ENCODE data around the gene WDR18. TPM values are rescaled to one million over a fixed set of nuclear protein-coding genes. Genes with fewer than 3 reads are reported as not detected.
A peak's percentile ranks its signal among the peaks of the same experiment; 100 is the strongest.

WDR18 gene
- total RNA-seq, 1 donor from 2014 or later, result 60.0 TPM

GRCh38 chr19:962683-963400, 21.3 kb upstream of the WDR18 start:
- Mint-ChIP-seq H3K27me3 (ENCODE audit: low read depth, unreplicated experiment) (no peaks in the 10 kb centered on the region), H3K27ac (ENCODE audit: unreplicated experiment) (peak overlapping the region; percentile 44), H3K4me3 (ENCODE audit: unreplicated experiment) (no peak overlapping the region), H3K36me3 (ENCODE audit: low read depth, unreplicated experiment) (peaks cover 24% of the 10 kb centered on the region), H3K4me1 (ENCODE audit: low read depth, unreplicated experiment) (peaks cover 11% of the 10 kb centered on the region), H3K9me3 (ENCODE audit: unreplicated experiment) (no peaks in the 10 kb centered on the region)
- H3K36me3 ChIP-seq (ENCODE audit: insufficient read depth, low read length), result peaks cover 12% of the 10 kb centered on the region
- no peaks in the 10 kb centered on the region for H3K9me3 ChIP-seq (ENCODE audit: insufficient read depth, low read depth, low read length)
- no peaks in the 10 kb centered on the region for H3K4me1 ChIP-seq (ENCODE audit: insufficient read depth, low read length)
- no peak overlapping the region for H3K27ac ChIP-seq (ENCODE audit: low read depth, low read length)
- FAIRE-seq (no peak), DNase-seq (ENCODE audit: low read depth) (no peak)
- no peak overlapping the region for H2AFZ ChIP-seq (ENCODE audit: low read depth, low read length)
- H3K4me3 ChIP-seq (ENCODE audit: insufficient read depth, low read depth, low read length), result no peak overlapping the region
- TF ChIP-seq EZH2 (IDR thresholded peaks at IDR 0.05; ENCODE audit: insufficient read depth, low read length), result no peak
- TF ChIP-seq, protein P1, sequence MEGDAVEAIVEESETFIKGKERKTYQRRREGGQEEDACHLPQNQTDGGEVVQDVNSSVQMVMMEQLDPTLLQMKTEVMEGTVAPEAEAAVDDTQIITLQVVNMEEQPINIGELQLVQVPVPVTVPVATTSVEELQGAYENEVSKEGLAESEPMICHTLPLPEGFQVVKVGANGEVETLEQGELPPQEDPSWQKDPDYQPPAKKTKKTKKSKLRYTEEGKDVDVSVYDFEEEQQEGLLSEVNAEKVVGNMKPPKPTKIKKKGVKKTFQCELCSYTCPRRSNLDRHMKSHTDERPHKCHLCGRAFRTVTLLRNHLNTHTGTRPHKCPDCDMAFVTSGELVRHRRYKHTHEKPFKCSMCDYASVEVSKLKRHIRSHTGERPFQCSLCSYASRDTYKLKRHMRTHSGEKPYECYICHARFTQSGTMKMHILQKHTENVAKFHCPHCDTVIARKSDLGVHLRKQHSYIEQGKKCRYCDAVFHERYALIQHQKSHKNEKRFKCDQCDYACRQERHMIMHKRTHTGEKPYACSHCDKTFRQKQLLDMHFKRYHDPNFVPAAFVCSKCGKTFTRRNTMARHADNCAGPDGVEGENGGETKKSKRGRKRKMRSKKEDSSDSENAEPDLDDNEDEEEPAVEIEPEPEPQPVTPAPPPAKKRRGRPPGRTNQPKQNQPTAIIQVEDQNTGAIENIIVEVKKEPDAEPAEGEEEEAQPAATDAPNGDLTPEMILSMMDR (IDR thresholded peaks at IDR 0.05; ENCODE audit: insufficient read depth, low read depth, low read length), result no peak
- H3K4me2 ChIP-seq (ENCODE audit: low read length), result no peak overlapping the region
- H3K79me2 ChIP-seq (ENCODE audit: insufficient read depth, low read length), result peaks cover 9% of the 10 kb centered on the region
- no peaks in the 10 kb centered on the region for H3K27me3 ChIP-seq (ENCODE audit: insufficient read depth, low read length)
- peaks cover 19% of the 10 kb centered on the region for H4K20me1 ChIP-seq (ENCODE audit: insufficient read depth, low read length)
- no peak overlapping the region for H3K9ac ChIP-seq (ENCODE audit: low read length)

DNA sequence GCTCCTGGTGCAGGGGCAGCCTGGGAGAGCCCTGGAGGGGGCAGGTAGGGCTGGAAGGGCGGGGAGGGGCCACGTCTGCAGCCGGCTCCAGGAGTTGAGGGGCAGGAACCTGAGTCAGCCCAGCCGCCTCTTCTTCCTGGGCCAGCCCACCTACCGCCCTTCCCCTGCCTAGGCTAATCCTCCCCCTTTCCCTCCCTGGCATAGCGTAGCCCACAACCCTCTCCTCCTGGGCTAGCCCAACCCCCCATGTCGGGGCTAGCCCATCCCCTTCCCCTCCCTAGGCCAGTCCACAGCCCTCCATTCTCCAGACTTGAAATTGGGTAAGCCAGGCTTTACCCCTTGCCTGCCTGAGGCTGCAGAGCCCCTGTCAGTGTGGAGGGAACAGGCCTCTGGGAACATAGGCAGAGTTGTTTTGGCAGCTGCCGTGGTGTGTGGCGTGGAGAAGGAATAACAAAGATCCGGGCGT, 20.6 kb upstream of the WDR18 start:
- no peak overlapping the region for H3K4me3 ChIP-seq (ENCODE audit: insufficient read depth, low read depth, low read length)
- no peaks in the 10 kb centered on the region for H3K9me3 ChIP-seq (ENCODE audit: insufficient read depth, low read depth, low read length)
- Mint-ChIP-seq H3K27me3 (ENCODE audit: low read depth, unreplicated experiment) (no peaks in the 10 kb centered on the region), H3K4me3 (ENCODE audit: unreplicated experiment) (no peak overlapping the region), H3K9me3 (ENCODE audit: unreplicated experiment) (no peaks in the 10 kb centered on the region), H3K27ac (ENCODE audit: unreplicated experiment) (peak overlapping the region; percentile 44), H3K4me1 (ENCODE audit: low read depth, unreplicated experiment) (peaks cover 11% of the 10 kb centered on the region), H3K36me3 (ENCODE audit: low read depth, unreplicated experiment) (peaks cover 27% of the 10 kb centered on the region)
- H4K20me1 ChIP-seq (ENCODE audit: insufficient read depth, low read length), result peaks cover 19% of the 10 kb centered on the region
- no peaks in the 10 kb centered on the region for H3K4me1 ChIP-seq (ENCODE audit: insufficient read depth, low read length)
- H2AFZ ChIP-seq (ENCODE audit: low read depth, low read length), result no peak overlapping the region
- peaks cover 9% of the 10 kb centered on the region for H3K79me2 ChIP-seq (ENCODE audit: insufficient read depth, low read length)
- H3K27ac ChIP-seq (ENCODE audit: low read depth, low read length), result no peak overlapping the region
- FAIRE-seq (no peak), DNase-seq (ENCODE audit: low read depth) (no peak)
- no peak overlapping the region for H3K9ac ChIP-seq (ENCODE audit: low read length)
- TF ChIP-seq, protein P1 (IDR thresholded peaks at IDR 0.05; ENCODE audit: insufficient read depth, low read depth, low read length), result no peak
- no peak for TF ChIP-seq EZH2 (IDR thresholded peaks at IDR 0.05; ENCODE audit: insufficient read depth, low read length)
- H3K36me3 ChIP-seq (ENCODE audit: insufficient read depth, low read length), result peaks cover 13% of the 10 kb centered on the region
- H3K4me2 ChIP-seq (ENCODE audit: low read length), result no peak overlapping the region
- no peaks in the 10 kb centered on the region for H3K27me3 ChIP-seq (ENCODE audit: insufficient read depth, low read length)

DNA sequence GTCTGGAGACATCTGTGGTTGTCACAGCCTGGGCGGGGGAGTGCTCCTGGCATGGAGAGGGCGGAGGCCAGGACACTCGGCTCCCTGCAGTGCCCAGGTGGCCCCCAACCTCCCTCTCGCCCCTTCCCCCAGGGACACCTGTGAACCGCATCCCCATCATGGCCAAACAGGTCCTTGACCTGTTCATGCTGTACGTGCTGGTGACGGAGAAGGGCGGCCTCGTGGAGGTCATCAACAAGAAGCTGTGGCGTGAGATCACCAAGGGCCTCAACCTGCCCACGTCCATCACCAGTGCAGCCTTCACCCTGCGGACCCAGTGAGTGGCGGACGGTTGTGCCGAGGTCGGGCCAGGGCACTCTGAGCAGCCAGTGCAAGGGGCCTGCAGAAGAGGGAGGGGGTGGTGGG, 20.0 kb upstream of the WDR18 start:
- H3K79me2 ChIP-seq (ENCODE audit: insufficient read depth, low read length), result peaks cover 9% of the 10 kb centered on the region
- H3K36me3 Mint-ChIP-seq (ENCODE audit: low read depth, unreplicated experiment), result peaks cover 24% of the 10 kb centered on the region
- H3K27me3 Mint-ChIP-seq (ENCODE audit: low read depth, unreplicated experiment), result no peaks in the 10 kb centered on the region
- DNase-seq (ENCODE audit: low read depth), result no peak
- peaks cover 17% of the 10 kb centered on the region for H4K20me1 ChIP-seq (ENCODE audit: insufficient read depth, low read length)
- H3K27me3 ChIP-seq (ENCODE audit: insufficient read depth, low read length), result no peaks in the 10 kb centered on the region
- no peak overlapping the region for H3K4me3 ChIP-seq (ENCODE audit: insufficient read depth, low read depth, low read length)
- no peak overlapping the region for H3K4me2 ChIP-seq (ENCODE audit: low read length)
- H3K4me1 Mint-ChIP-seq (ENCODE audit: low read depth, unreplicated experiment), result peaks cover 11% of the 10 kb centered on the region
- no peak overlapping the region for H3K9ac ChIP-seq (ENCODE audit: low read length)
- H3K36me3 ChIP-seq (ENCODE audit: insufficient read depth, low read length), result peaks cover 16% of the 10 kb centered on the region
- H3K27ac Mint-ChIP-seq (ENCODE audit: unreplicated experiment), result no peak overlapping the region
- FAIRE-seq, result no peak
- no peaks in the 10 kb centered on the region for H3K9me3 ChIP-seq (ENCODE audit: insufficient read depth, low read depth, low read length)
- no peaks in the 10 kb centered on the region for H3K9me3 Mint-ChIP-seq (ENCODE audit: unreplicated experiment)
- TF ChIP-seq, protein P1 (IDR thresholded peaks at IDR 0.05; ENCODE audit: insufficient read depth, low read depth, low read length), result no peak
- no peak for TF ChIP-seq EZH2 (IDR thresholded peaks at IDR 0.05; ENCODE audit: insufficient read depth, low read length)
- no peak overlapping the region for H2AFZ ChIP-seq (ENCODE audit: low read depth, low read length)
- H3K27ac ChIP-seq (ENCODE audit: low read depth, low read length), result no peak overlapping the region
- H3K4me3 Mint-ChIP-seq (ENCODE audit: unreplicated experiment), result no peak overlapping the region
- no peaks in the 10 kb centered on the region for H3K4me1 ChIP-seq (ENCODE audit: insufficient read depth, low read length)
